GM13976 (cell line): Measurements from ENCODE around the gene LRRC49.

Experiments
- DNase-seq: peaks from one replicate; pipeline ENCODE4 v3.0.0; 2012; ENCODE audit warnings: low spot score
- in situ Hi-C: fragments of 300-500 bp; cut with MboI; formaldehyde crosslinking; loops from one replicate; pipeline ENCODE4 v1.12.0; 2022; ENCODE audit warnings: low sequenced_read_pairs, mixed read lengths, inconsistent platforms; ENCODE audit not compliant: unreplicated experiment
- TF ChIP-seq, protein P1 (sequence below): IDR thresholded peaks from 2 replicates; pipeline ENCODE4 v1.5.1; 2012; ENCODE audit warnings: borderline replicate concordance, mild to moderate bottlenecking; ENCODE audit not compliant: insufficient read depth; ENCODE audit errors: extremely low read depth, missing control alignments, control extremely low read depth

The LRRC49 gene

DNA sequence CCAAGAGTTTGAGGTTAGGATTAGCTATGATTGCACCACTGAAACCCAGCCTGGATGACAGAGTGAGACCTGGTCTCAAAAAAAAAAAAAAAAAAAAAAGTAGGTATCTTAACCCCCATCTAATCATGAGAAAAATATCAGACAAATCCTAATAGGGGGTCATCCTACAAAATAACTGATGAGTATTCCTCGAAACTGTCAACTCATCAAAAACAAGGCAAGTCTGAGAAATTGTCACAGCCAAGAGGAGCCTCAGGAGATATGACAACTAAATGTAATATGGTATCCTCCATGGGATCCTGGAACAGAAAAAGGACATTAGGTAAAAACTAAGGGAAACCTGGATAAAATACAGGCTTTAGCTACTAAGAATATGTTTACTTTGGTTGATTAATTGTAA is 70.6 kb downstream of the LRRC49 start:
- in situ Hi-C loops: no loop called here
- TF ChIP-seq, protein P1, sequence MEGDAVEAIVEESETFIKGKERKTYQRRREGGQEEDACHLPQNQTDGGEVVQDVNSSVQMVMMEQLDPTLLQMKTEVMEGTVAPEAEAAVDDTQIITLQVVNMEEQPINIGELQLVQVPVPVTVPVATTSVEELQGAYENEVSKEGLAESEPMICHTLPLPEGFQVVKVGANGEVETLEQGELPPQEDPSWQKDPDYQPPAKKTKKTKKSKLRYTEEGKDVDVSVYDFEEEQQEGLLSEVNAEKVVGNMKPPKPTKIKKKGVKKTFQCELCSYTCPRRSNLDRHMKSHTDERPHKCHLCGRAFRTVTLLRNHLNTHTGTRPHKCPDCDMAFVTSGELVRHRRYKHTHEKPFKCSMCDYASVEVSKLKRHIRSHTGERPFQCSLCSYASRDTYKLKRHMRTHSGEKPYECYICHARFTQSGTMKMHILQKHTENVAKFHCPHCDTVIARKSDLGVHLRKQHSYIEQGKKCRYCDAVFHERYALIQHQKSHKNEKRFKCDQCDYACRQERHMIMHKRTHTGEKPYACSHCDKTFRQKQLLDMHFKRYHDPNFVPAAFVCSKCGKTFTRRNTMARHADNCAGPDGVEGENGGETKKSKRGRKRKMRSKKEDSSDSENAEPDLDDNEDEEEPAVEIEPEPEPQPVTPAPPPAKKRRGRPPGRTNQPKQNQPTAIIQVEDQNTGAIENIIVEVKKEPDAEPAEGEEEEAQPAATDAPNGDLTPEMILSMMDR: no peak
- DNase-seq: no peak

DNA sequence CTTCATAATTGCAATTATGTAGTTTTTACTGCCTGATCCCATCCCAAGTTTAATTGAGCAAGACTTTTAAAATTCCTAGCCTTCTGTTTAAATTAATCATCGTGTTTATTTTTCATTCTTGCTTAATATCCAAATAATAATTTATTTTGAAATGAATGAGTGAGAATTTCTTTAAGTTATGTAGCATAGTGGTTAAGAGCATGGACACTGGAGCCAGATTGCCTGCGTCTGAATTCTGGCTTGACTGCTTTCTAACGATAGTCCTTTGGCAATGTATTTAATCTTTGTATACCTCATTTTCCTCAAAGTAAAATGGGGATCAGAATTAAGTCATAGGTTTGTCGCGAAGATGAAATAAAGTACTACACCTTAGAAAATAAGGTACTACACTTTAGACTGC is 71.4 kb downstream of the LRRC49 start:
- in situ Hi-C loops: no loop called here
- TF ChIP-seq, protein P1: no peak
- DNase-seq: no peak

- no peak for DNase-seq
- TF ChIP-seq, protein P1: no peak
- in situ Hi-C loops: no loop called here
These were observed 72.1 kb downstream of the LRRC49 start for GRCh38 chr15:70964686-70965085.

GRCh38 chr15:70967646-70968045 is 75.0 kb downstream of the LRRC49 start:
- TF ChIP-seq, protein P1: no peak
- DNase-seq: no peak
- in situ Hi-C loops: no loop called here

- DNase-seq: no peak
- TF ChIP-seq, protein P1: no peak
- in situ Hi-C loops: loop anchor here (10.0 kb wide), 1 partner anchor 471 kb away; no protein-coding TSS in a partner anchor
These were observed 81.6 kb downstream of the LRRC49 start for GRCh38 chr15:70974004-70974832.

GRCh38 chr15:70976851-70977250 is 84.2 kb downstream of the LRRC49 start:
- DNase-seq: no peak
- in situ Hi-C loops: loop anchor here (10.0 kb wide), 1 partner anchor 468 kb away; no protein-coding TSS in a partner anchor

More at GRCh38 chr15:70976851-70977250, 84.2 kb downstream of the LRRC49 start:
- TF ChIP-seq, protein P1: no peak
